ENCODE results near the gene LTK.

GRCh38 chr15:41483115-41483514, 30.5 kb downstream of the LTK start:
- TF ChIP-seq CTCF (IDR thresholded peaks at IDR 0.05) (no peak), POLR2A (IDR thresholded peaks at IDR 0.05) (no peak)
